GM19372 (cell line): Measurements from ENCODE around the gene GDI2.
"Not testable (repeated sequence)": the region's sequence is repeated elsewhere in the genome, so short reads cannot be mapped to it uniquely, and the experiment has no call there.

Experiments
- ATAC-seq: cut with Tn5 transposase; IDR thresholded peaks from one replicate; pipeline ENCODE4 v1.9.1; 2021; ENCODE audit warnings: mild to moderate bottlenecking, low read depth, moderate library complexity; ENCODE audit not compliant: unreplicated experiment

GDI2 gene

DNA sequence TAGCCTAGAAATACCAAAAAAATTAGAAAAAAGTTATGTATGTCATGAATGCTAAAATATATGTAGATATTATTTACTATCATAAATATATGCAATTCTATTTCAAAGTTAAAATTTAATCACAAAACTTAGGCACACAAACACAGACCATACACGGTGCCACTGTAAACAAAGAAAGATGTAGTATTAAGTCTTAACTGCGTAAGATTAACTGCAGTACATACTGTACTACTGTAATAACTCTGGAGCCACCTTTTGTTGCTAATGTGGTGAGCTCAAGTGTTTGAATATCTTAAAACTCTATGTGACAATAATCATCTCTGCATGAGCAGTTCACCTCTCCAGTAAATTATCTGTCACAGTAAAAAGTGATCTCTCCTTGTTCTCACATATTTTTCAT lies 23.6 kb downstream of the GDI2 start:
- ATAC-seq = no peak

DNA sequence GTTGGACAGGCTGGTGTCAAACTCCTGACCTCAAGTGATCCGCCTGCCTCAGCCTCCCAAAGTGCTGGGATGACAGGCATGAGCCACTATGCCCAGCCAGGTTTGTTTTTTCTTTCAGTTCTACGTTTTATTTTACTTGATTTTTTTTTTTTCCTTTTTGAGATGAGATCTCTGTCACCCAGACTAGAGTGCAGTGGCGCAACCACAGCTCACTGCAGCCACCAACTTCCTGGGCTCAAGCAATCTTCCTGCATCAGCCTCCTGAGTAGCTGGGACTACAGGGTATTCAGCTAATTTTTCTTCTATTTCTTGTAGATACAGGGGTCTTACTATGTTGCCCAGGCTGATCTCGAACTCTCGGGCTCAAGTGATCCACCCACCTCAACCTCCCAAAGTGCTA lies 24.3 kb downstream of the GDI2 start:
- no peak for ATAC-seq

DNA sequence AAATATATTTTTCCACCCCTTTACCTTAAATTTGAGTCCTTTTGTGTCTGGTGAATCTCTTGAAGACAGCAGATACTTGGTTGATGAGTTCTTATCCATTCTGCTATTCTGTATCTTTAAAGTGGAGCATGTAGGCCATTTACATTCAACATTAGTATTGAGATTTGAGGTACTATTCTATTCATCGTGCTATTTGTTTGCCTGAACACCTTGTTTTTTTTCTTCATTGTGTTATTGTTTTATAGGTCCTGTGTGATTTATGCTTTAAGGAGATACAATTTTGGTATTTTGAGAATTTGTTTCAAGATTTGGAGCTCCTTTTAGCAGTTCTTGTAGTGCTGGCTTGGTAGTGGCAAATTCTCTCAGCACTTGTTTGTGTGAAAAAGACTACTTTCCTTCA lies 29.9 kb downstream of the GDI2 start:
- ATAC-seq = no peak

DNA sequence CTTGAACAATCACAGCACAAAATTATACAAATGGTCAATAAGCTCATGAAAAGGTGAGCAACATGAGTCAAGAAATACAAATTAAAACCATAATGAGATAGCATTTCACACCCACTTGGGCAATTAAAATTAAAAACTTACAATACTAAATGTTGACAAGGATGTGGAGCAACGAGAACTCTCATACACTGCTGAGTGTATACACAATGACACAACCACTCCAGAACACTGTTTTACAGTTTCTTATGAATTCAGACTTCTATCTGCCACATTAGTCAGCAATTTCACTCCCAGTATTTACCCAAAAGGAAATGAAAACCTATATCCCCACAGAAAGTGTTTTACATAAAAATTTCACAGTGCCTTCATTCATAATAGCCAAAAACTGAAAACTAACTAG lies 31.1 kb downstream of the GDI2 start:
- no peak for ATAC-seq

DNA sequence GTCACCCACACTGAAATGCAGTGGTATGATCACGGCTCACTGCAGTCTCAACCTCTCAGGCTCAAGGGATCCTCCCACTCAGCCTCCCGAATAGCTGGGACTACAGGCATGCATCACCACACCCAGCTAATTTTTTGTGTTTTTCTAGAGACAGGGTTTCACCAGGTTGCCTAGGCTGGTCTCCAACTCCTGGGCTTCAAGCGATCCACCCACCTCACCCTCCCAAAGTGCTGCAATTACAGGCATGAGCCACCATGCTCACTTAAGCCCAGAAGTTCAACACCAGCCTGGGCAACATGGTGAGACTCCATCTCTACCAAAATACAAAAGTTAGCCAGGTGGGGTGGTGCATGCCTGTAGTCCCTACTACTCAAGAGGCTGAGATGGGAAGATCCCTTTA lies 33.5 kb downstream of the GDI2 start:
- no peak for ATAC-seq

- ATAC-seq = not testable (repeated sequence)
Observed at GRCh38 chr10:5777758-5778157, 35.5 kb downstream of the GDI2 start.

- no peak for ATAC-seq
Observed at GRCh38 chr10:5776881-5777197, 36.4 kb downstream of the GDI2 start.

DNA sequence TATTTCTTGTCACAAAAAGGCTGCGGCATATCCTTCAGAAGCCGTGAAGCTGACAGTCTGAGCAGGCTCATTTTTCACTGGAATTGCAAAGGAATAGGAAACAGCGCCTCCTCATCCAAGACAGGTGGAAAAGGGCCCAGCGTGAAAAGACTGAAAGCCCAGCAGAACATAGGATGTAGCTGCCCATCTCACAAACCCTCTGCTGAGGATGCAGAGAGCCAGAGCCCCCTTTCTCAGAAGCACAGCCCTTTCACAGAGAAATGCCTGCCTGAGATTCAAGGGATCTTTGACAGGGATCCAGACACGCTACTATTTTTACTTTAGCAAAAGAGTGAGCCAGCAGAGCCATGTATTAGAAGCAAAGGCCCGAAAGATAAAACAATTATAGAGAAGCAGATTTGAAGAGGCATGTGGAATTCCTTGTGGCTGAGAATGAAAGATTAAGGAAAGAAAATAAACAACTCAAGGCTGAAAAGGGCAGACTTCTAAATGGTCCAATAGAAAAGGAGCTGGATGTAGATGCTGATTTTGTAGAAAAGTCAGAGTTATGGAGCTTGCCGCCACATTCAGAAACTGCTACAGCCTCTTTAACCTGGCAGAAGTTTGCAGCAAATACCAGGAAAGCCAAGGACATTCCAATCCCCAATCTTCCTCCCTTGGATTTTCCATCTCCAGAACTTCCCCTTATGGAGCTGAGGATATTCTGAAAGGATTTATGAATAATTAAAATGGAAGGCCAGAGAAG lies 36.9 kb downstream of the GDI2 start:
- no peak for ATAC-seq

DNA sequence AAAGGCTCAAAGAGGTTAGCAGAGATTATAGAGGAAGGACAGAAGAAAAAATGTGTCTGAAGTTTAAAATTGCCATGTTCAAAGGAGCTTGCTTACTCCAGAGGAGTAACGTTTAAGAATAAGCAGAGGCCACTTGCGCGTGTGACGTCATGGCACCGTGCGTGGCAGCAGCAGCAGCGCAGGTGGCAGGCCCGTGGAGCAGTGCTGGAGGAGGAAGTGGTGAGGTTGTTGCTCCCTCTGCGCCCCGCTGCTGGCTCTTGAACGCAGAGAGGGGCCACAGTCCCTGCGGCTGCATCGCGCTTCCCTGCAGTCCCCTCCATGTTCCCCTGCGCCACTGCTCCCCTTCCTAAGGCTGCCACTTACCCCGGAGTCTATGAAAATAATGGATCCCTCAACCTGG lies 37.5 kb downstream of the GDI2 start:
- ATAC-seq = no peak

GRCh38 chr10:5774987-5775620 lies 38.1 kb downstream of the GDI2 start:
- ATAC-seq = no peak

- ATAC-seq = no peak
Observed at GRCh38 chr10:5766189-5766588, 47.0 kb downstream of the GDI2 start.

- no peak for ATAC-seq
Observed at GRCh38 chr10:5765617-5766016, 47.6 kb downstream of the GDI2 start.

DNA sequence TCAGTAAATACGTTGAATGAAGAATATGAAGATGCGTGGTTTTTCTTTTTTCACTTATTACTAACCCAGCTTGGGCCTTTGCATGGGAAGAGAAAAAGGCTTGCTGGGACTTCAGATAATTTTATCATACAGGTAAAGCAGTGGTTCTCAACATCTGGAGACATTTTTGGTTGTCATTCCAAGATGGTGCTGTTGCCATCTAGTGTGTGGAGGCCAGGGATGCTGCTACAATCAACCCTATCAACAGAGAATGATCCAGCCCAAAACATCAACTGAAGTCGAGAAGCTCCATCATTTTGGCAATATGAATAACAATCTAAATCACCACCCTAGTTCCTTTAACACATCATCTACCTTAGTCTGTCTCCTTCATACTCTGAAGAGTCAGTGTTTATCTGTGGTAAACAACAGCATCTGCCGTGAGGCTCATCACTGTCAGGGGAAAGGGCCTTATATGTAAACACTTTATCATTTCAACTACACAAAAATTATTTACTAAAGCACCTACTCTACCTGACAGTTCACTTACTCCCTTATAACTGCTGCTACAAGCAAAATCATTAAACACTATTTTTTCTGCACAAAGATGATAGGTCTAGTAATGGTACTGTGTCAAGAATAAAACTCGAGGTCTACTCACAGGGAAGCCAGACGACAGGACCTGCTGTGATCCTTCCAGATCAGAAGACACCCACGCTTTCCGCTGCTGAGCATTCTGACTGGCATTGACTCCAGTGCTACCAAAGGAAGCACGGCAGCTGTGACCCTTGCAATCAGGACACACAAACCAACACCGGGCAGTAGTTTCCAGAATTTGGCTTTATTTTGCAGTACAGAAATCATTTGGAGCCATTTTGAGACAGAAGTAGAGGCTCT lies 48.6 kb downstream of the GDI2 start:
- no peak for ATAC-seq

DNA sequence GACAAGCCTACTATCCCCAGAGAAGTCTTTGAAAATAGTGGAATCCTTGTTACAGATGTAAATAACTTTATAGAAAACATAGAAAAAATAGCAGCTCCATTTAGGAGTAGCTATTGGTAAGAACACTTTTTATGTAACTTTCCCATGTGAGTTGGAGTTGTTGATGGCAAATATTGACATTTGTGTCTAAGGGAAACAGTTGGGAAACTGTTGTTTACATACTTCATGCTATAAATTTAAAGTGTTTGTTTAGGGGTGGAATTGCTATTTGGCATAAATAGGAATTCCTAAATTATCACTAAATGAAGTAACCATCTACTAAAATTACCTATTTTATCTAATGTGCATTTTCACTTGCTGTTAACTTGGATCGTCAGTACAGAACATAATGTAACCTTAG lies 50.7 kb downstream of the GDI2 start:
- no peak for ATAC-seq

DNA sequence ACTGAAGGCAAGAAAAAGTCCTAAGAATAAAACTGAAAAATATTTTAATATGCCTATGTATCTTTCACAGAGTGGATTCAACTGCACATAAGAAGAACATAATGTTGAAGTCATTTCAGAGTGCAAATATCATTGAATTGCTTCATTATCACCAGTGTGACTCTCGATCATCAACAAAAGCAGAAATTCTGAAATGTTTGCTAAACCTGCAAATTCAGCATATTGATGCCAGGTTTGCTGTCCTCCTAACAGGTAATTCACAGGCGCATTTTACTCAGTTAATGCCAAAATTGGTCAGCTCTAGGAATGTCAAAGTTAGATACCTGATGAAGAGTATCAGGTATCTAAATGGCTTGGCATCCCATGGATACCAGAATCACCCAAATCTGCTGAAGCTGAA lies 52.0 kb downstream of the GDI2 start:
- no peak for ATAC-seq

GRCh38 chr10:5760515-5760914 lies 52.7 kb downstream of the GDI2 start:
- ATAC-seq = no peak

- no peak for ATAC-seq
Observed at GRCh38 chr10:5758927-5759326, 54.3 kb downstream of the GDI2 start.

DNA sequence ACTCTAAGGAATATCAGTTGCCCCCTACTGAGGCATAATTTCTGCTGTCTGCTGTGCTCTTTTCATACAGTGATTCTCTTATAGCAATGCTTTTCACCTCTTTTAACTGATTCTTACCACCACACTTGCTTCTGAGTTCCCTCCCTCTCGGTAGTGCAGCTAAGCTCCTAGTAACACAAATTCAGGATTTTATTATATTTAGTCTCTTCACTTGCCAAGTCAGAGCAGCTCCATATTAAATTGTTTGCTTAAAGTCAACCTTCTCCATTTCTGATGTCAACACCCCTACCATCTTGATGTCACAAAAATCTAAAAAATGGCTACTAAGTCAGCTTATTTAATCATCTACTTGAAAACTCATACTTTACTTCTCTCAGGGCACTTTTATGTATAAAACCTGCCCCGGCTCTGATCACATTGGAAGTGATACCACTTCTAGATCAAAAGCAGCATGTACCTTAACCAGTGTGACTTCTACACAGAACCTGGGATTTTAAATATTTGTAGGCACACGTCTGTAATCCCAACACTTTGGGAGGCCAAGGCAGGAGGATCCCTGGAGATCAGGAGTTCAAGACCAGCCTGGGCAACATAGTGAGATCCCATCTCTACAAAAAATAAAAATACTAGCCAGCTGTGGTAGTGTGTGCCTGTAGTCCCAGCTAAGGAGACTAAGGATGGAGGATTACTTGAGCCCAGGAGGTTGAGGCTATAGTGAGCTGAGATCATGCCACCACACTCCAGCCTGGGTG lies 55.3 kb downstream of the GDI2 start:
- ATAC-seq = no peak

- no peak for ATAC-seq
Observed at GRCh38 chr10:5752301-5752871, 60.8 kb downstream of the GDI2 start.

DNA sequence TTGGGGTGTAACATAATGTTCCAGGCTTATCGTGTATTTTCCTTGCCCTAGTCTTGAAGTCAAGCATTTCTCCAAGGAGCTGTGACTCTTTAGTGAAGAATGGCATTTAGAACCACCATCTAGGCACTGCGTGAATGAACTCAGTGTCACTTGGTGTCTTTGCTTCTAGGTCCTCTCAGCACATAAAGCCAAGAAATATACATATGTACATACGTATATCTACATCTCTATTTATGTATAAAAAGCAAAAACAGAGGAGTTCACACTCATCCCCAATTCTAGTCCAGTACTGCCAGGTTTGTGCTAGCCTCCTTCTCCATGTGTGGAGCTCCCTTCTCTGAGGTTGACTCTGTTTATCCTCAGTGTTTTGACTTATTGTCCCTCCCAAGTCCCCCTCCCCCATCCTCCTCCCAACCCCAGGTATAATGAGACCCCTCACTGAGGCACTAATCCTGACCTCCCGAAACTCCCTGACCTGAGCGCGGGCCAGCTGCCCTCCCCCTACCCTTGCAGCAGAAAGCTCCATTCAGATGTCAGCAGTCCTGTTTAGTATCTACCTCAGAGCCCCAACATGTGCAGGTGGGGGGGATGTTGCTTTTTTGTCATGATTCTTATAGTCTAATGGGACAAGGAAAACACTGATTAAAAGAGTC lies 61.5 kb downstream of the GDI2 start:
- no peak for ATAC-seq
